HL-60 (cell line): Measurements from ENCODE around the gene ETV6.
"Not testable (repeated sequence)": the region's sequence is repeated elsewhere in the genome, so short reads cannot be mapped to it uniquely, and the experiment has no call there.

Source experiments
- DNase-seq, 2 experiments: peaks; one replicate each; pipeline ENCODE4 v3.0.0-alpha.2; 2010 to 2020; ENCODE audit warnings: low read depth in 1 of 2, low spot score in 1 of 2
- H3K27ac ChIP-seq: fragments of 250-450 bp; sonication (Bioruptor Pico); replicated peaks from 2 replicates; pipeline ENCODE4 v1.5.1; 2020; ENCODE audit warnings: mild to moderate bottlenecking, moderate library complexity
- H3K27me3 ChIP-seq: fragments of 250-450 bp; sonication (Bioruptor Pico); 2 replicates; pipeline ENCODE4 v1.5.1; 2021; ENCODE audit warnings: mild to moderate bottlenecking, moderate library complexity; ENCODE audit not compliant: insufficient read depth, poor library complexity, severe bottlenecking
- H3K4me3 ChIP-seq: replicated peaks from 2 replicates; pipeline ENCODE4 v1.5.1; 2011; ENCODE audit warnings: mild to moderate bottlenecking, control low read depth, low read length; ENCODE audit not compliant: insufficient read depth
- CTCF ChIP-seq: IDR thresholded peaks from one replicate; pipeline ENCODE4 v1.5.1; 2011; ENCODE audit warnings: low read length, control low read depth, inconsistent platforms; ENCODE audit not compliant: insufficient read depth
- GABPA ChIP-seq: IDR thresholded peaks from 2 replicates; pipeline ENCODE4 v1.6.1; 2012; ENCODE audit warnings: low read depth
- POLR2AphosphoS5 ChIP-seq: IDR thresholded peaks from 2 replicates; pipeline ENCODE4 v1.6.1; 2012; ENCODE audit warnings: low read depth
- SPI1 ChIP-seq: IDR thresholded peaks from 2 replicates; pipeline ENCODE4 v1.6.1; 2012; ENCODE audit warnings: low read depth, mild to moderate bottlenecking, borderline replicate concordance
- TF ChIP-seq, protein P1 (sequence below): IDR thresholded peaks from 2 replicates; pipeline ENCODE4 v1.6.1; 2012; ENCODE audit warnings: low read depth; ENCODE audit not compliant: insufficient replicate concordance

ETV6 gene

GRCh38 chr12:11907625-11908024 is 258.2 kb downstream of the ETV6 start:
- TF ChIP-seq GABPA (no peak), POLR2AphosphoS5 (no peak), CTCF (no peak), SPI1 (no peak)
- TF ChIP-seq, protein P1, sequence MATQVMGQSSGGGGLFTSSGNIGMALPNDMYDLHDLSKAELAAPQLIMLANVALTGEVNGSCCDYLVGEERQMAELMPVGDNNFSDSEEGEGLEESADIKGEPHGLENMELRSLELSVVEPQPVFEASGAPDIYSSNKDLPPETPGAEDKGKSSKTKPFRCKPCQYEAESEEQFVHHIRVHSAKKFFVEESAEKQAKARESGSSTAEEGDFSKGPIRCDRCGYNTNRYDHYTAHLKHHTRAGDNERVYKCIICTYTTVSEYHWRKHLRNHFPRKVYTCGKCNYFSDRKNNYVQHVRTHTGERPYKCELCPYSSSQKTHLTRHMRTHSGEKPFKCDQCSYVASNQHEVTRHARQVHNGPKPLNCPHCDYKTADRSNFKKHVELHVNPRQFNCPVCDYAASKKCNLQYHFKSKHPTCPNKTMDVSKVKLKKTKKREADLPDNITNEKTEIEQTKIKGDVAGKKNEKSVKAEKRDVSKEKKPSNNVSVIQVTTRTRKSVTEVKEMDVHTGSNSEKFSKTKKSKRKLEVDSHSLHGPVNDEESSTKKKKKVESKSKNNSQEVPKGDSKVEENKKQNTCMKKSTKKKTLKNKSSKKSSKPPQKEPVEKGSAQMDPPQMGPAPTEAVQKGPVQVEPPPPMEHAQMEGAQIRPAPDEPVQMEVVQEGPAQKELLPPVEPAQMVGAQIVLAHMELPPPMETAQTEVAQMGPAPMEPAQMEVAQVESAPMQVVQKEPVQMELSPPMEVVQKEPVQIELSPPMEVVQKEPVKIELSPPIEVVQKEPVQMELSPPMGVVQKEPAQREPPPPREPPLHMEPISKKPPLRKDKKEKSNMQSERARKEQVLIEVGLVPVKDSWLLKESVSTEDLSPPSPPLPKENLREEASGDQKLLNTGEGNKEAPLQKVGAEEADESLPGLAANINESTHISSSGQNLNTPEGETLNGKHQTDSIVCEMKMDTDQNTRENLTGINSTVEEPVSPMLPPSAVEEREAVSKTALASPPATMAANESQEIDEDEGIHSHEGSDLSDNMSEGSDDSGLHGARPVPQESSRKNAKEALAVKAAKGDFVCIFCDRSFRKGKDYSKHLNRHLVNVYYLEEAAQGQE: no peak
- no peak overlapping the region for H3K4me3 ChIP-seq
- no peaks in the 10 kb centered on the region for H3K27me3 ChIP-seq
- H3K27ac ChIP-seq: no peak overlapping the region
- DNase-seq: no peak

- H3K27ac ChIP-seq, DNase-seq, H3K27me3 ChIP-seq, H3K4me3 ChIP-seq: not testable (repeated sequence)
These were observed 259.9 kb downstream of the ETV6 start for GRCh38 chr12:11909406-11909805.

DNA sequence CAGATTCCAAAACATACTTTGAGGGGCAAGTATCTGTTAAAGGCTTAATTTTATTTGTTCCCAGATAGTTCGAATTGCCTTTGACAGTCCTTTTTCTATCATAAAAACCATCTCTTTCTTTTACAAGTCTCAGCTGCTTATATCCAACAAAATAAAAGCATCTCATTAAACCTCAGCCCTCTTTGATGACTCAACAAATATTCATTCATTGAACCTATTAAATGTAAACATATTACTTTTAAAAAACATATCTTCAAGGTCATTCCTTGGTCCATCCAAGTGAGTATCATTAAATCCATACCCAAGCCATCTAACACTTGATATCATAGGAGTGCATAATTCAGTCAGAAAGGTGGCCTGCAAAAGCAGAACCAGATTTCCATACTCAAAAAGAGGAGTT is 266.6 kb downstream of the ETV6 start:
- no peak for TF ChIP-seq POLR2AphosphoS5
- TF ChIP-seq SPI1: no peak
- TF ChIP-seq, protein P1: no peak
- TF ChIP-seq GABPA: no peak
- no peak for TF ChIP-seq CTCF
- H3K27me3 ChIP-seq: no peaks in the 10 kb centered on the region
- H3K4me3 ChIP-seq: no peak overlapping the region
- DNase-seq: no peak
- no peak overlapping the region for H3K27ac ChIP-seq

DNA sequence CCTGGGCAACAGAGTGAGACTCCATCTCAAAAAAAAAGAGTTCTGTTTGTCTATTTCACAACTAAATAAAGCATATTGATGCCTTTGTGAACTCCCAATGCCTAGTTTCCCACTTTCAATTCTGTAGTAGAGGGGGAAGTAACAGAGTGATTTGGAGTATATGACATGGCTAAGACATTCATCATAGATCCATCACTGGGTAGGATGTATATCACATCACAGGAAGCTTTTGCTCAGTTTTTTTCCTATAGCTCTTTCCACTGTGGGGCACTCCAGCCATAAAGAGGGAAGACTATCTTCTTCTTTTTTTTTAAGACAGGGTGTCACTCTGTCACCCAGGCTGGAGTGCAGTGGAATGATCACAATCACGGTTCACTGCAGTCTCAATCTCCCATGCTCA is 267.3 kb downstream of the ETV6 start:
- DNase-seq: no peak
- Histone ChIP-seq H3K27me3 (no peaks in the 10 kb centered on the region), H3K4me3 (no peak overlapping the region), H3K27ac (no peak overlapping the region)
- TF ChIP-seq POLR2AphosphoS5 (no peak), CTCF (no peak), SPI1 (no peak)
- TF ChIP-seq, protein P1: no peak
